GM12865 (cell line): ENCODE data around the gene S100A16.

ENCODE experiments used
- DNase-seq: peaks from one replicate; pipeline ENCODE4 v3.0.0; 2010; ENCODE audit warnings: low read depth
- H3K4me3 ChIP-seq: 2 replicates; pipeline ENCODE4 v1.5.1; 2011; ENCODE audit warnings: mild to moderate bottlenecking, low read depth, low read length, control low read depth
- CTCF ChIP-seq: IDR thresholded peaks from 2 replicates; pipeline ENCODE4 v1.5.1; 2011; ENCODE audit warnings: low read length, control low read depth, low read depth, inconsistent platforms; ENCODE audit not compliant: insufficient read depth; ENCODE audit errors: missing control alignments

Gene S100A16

GRCh38 chr1:153573351-153573750 is 39.6 kb downstream of the S100A16 start:
- no peak for TF ChIP-seq CTCF
- no peak for DNase-seq

GRCh38 chr1:153572569-153573015 is 40.3 kb downstream of the S100A16 start:
- TF ChIP-seq CTCF = peak; percentile 76
- no peak overlapping the region for H3K4me3 ChIP-seq
- peak; percentile 73 for DNase-seq

More at GRCh38 chr1:153573351-153573750, 39.6 kb downstream of the S100A16 start:
- no peak overlapping the region for H3K4me3 ChIP-seq

- TF ChIP-seq CTCF = no peak
- H3K4me3 ChIP-seq = no peak overlapping the region
- no peak for DNase-seq
These were observed 41.2 kb downstream of the S100A16 start for GRCh38 chr1:153571706-153572105.

GRCh38 chr1:153570874-153571273 is 42.1 kb downstream of the S100A16 start:
- TF ChIP-seq CTCF = no peak
- no peak for DNase-seq

GRCh38 chr1:153569465-153569864 is 43.5 kb downstream of the S100A16 start:
- no peak overlapping the region for H3K4me3 ChIP-seq
- no peak for TF ChIP-seq CTCF
- DNase-seq = no peak

More at GRCh38 chr1:153570874-153571273, 42.1 kb downstream of the S100A16 start:
- no peak overlapping the region for H3K4me3 ChIP-seq

GRCh38 chr1:153568367-153569099 is 44.4 kb downstream of the S100A16 start:
- peak; percentile 97 for TF ChIP-seq CTCF
- no peak overlapping the region for H3K4me3 ChIP-seq
- DNase-seq = peak; percentile 82
